Nephron (organoid): Measurements from ENCODE around the gene GPX2.
A peak's percentile ranks its signal among the peaks of the same experiment; 100 is the strongest.

Experiments
- H3K27ac Mint-ChIP-seq, 3 experiments: 2 replicates each; pipeline ENCODE4 v1.8.0; 2020; ENCODE audit warnings: mixed read lengths in 3 of 3, mild to moderate bottlenecking in 2 of 3, moderate library complexity in 1 of 3
- H3K27me3 Mint-ChIP-seq: 2 replicates; pipeline ENCODE4 v1.8.0; 2021; ENCODE audit warnings: low read depth, mild to moderate bottlenecking, moderate library complexity, mixed read lengths
- H3K36me3 Mint-ChIP-seq: 2 replicates; pipeline ENCODE4 v1.8.0; 2020; ENCODE audit warnings: low read depth, mixed read lengths
- H3K4me1 Mint-ChIP-seq: 2 replicates; pipeline ENCODE4 v1.8.0; 2020; ENCODE audit warnings: mixed read lengths
- H3K4me3 Mint-ChIP-seq, 3 experiments: 2 replicates each; pipeline ENCODE4 v1.8.0; 2020; ENCODE audit warnings: mild to moderate bottlenecking in 3 of 3, mixed read lengths in 3 of 3, moderate library complexity in 2 of 3
- H3K9me3 Mint-ChIP-seq: 2 replicates; pipeline ENCODE4 v1.8.0; 2020; ENCODE audit warnings: mixed read lengths
- TF ChIP-seq, protein P1 (sequence below), 3 experiments: fragments of 200-600 bp; sonication (generic); IDR thresholded peaks; one replicate each; pipeline ENCODE4 v1.5.0; 2021; ENCODE audit warnings: antibody characterized with exemption in 3 of 3; ENCODE audit not compliant: unreplicated experiment in 3 of 3

The GPX2 gene

DNA sequence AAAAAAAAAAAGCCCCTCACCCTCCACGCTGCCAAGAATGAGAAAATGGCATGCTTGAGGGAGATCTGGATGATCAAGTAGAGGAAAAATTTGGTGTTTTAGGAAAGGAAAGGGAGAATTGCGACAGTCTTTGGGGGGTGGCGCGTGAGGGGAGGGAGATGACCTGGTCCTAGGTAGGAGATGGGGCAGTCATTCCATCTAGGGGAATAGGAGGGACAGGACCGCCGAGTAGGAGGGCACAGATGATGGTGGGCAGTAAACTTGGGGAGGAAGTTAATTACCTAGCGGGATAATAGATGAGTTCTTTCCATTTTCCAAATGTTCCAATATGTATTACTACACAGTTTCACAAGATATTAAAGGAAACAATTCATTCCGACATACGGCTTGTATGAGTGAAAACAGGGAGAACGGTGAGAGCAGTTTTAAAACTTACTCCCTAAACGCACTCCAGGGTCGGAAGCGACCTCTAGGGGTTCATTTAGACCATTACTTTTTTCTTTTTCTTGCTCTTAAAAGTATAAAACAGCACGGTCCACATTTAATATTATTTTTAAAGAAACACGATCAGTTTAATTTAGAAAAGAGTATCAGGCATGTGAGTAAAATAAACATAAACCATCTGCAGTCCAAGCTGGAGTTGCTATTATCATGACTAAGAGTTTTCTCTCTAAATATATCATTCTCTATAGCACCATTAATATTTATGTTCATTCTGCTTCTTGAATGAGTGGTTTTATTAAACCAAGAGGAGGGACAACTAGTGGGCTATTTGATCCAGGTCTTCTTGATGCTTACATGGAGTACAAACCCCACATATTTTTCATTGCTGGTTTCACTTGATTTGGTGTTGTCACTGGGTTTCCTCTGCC is 41.1 kb upstream of the GPX2 start:
- peaks cover 16% of the 10 kb centered on the region for H3K4me1 Mint-ChIP-seq
- TF ChIP-seq, protein P1, sequence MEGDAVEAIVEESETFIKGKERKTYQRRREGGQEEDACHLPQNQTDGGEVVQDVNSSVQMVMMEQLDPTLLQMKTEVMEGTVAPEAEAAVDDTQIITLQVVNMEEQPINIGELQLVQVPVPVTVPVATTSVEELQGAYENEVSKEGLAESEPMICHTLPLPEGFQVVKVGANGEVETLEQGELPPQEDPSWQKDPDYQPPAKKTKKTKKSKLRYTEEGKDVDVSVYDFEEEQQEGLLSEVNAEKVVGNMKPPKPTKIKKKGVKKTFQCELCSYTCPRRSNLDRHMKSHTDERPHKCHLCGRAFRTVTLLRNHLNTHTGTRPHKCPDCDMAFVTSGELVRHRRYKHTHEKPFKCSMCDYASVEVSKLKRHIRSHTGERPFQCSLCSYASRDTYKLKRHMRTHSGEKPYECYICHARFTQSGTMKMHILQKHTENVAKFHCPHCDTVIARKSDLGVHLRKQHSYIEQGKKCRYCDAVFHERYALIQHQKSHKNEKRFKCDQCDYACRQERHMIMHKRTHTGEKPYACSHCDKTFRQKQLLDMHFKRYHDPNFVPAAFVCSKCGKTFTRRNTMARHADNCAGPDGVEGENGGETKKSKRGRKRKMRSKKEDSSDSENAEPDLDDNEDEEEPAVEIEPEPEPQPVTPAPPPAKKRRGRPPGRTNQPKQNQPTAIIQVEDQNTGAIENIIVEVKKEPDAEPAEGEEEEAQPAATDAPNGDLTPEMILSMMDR (IDR thresholded peaks at IDR 0.05; ENCODE audit: unreplicated experiment in 3 of 3): peak; percentile 61 to 73 (median 67)
- H3K4me3 Mint-ChIP-seq: peak overlapping the region; percentile 68 to 72 (median 69)
- H3K36me3 Mint-ChIP-seq: no peaks in the 10 kb centered on the region
- peaks cover 25% of the 10 kb centered on the region for H3K27me3 Mint-ChIP-seq
- peak overlapping the region in 1 of 3 experiments; percentile 38 for H3K27ac Mint-ChIP-seq
- H3K9me3 Mint-ChIP-seq: no peaks in the 10 kb centered on the region

DNA sequence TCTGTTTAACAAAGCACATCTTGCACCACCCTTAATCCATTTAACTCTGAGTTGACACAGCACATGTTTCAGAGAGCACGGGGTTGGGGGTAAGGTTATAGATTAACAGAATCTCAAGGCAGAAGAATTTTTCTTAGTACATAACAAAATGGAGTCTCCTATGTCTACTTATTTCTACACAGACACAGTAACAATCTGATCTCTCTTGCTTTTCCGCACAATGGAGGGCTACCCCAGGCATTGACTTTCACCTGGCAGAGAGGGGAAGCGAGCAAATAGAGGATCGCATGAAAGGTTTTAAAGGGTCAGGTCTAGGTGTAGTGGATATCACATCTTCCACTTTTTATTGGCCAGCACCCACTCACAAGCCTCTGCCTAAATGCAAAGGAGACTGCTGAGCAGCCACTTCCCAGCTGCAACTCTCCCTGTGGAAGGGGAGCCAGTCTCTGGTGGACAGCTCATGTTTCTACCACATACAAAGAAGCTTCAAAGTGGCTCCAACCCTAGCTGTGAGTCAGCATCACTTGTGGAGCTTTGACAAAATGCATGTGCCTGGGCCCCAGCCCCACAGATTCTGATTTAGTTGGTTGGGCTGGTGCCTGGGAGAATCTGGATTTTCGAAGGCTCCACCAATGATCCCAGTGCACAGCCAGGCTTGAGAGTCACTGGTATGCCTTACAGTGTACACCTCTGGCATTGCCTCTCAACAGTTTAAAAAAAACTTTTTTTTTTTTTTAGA is 37.0 kb upstream of the GPX2 start:
- H3K36me3 Mint-ChIP-seq: no peaks in the 10 kb centered on the region
- peaks cover 28% of the 10 kb centered on the region for H3K27me3 Mint-ChIP-seq
- H3K9me3 Mint-ChIP-seq: no peaks in the 10 kb centered on the region
- H3K27ac Mint-ChIP-seq: peak overlapping the region; percentile 73 to 89 (median 84)
- peaks cover 9% of the 10 kb centered on the region for H3K4me1 Mint-ChIP-seq
- TF ChIP-seq, protein P1 (IDR thresholded peaks at IDR 0.05; ENCODE audit: unreplicated experiment in 3 of 3): no peak
- no peak overlapping the region for H3K4me3 Mint-ChIP-seq

DNA sequence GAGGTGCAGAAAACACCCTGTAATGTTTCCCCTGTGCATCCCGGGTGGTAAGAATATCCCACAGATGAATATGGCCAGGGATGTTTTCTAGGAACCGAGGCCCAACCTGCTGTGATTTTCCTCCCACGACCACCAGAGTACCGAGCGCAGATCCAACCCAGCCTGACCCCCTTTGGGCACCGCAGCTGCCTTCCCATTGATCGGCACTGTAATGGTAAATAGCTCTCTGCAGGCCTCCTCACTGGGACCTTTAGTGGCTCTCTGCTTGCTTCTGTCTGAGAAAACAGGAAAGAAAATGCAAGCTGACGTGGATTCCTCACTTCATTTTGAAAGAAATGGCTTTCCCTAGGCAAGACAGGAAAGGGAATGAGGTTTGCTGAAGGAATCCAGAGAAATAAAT is 32.0 kb upstream of the GPX2 start:
- H3K4me3 Mint-ChIP-seq: peak overlapping the region; percentile 50 to 74 (median 74)
- H3K4me1 Mint-ChIP-seq: peaks cover 22% of the 10 kb centered on the region
- H3K9me3 Mint-ChIP-seq: no peaks in the 10 kb centered on the region
- peaks cover 20% of the 10 kb centered on the region for H3K27me3 Mint-ChIP-seq
- peak overlapping the region in 2 of 3 experiments; percentile 40 to 46 for H3K27ac Mint-ChIP-seq
- TF ChIP-seq, protein P1 (IDR thresholded peaks at IDR 0.05; ENCODE audit: unreplicated experiment in 3 of 3): no peak
- H3K36me3 Mint-ChIP-seq: no peaks in the 10 kb centered on the region

DNA sequence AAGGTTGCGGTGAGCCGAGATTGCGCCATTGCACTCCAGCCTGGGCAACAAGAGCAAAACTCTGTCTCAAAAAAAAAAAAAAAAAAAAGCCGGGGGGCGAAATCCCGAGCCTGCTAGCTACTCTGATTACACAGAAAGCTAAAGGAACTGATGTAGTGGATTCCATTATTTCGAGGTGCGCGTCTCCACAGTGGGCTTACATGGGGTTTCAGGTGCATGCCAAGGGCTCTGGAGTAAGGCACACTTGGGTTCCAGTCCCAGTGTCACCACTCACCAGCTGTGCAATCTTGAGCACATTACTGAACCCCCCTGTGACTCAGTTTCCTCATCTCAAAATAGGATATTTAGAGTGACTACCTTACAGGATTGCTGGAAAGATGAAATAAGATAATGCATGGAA is 31.3 kb upstream of the GPX2 start:
- Mint-ChIP-seq H3K9me3 (no peaks in the 10 kb centered on the region), H3K27ac (no peak overlapping the region)
- TF ChIP-seq, protein P1 (IDR thresholded peaks at IDR 0.05; ENCODE audit: unreplicated experiment in 3 of 3): no peak

DNA sequence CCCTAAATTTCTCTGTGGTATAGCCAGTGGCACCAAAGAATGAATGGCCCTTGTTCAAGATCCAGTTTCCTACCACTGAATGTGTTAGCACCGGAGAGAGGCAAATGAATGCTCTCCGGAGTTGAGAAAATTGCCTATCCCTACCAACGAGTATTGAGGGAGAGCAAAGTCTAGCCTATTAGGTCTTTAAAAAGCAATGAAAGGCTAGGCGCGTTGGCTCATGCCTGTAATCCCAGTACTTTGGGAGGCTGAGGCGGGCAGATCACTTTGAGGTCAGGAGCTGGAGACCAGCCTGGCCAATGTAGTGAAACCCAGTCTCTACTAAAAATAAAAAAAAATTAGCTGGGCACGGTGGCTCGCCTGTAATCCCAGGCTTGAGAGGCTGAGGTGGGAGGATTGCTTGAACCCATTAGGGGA is 30.5 kb upstream of the GPX2 start:
- TF ChIP-seq, protein P1 (IDR thresholded peaks at IDR 0.05; ENCODE audit: unreplicated experiment in 3 of 3): no peak
- peaks cover 19% of the 10 kb centered on the region for H3K27me3 Mint-ChIP-seq
- H3K27ac Mint-ChIP-seq: peak overlapping the region in 2 of 3 experiments; percentile 41 to 46
- H3K4me3 Mint-ChIP-seq: peak overlapping the region; percentile 88 to 90 (median 89)
- peaks cover 31% of the 10 kb centered on the region for H3K4me1 Mint-ChIP-seq
- no peaks in the 10 kb centered on the region for H3K36me3 Mint-ChIP-seq
- H3K9me3 Mint-ChIP-seq: no peaks in the 10 kb centered on the region

More for the DNA sequence above, 31.3 kb upstream of the GPX2 start:
- Mint-ChIP-seq H3K27me3 (peaks cover 24% of the 10 kb centered on the region), H3K4me1 (peaks cover 23% of the 10 kb centered on the region), H3K4me3 (peak overlapping the region in 1 of 3 experiments; percentile 24), H3K36me3 (no peaks in the 10 kb centered on the region)
